ENCODE results near the gene BLOC1S4. TPM values are rescaled to one million over a fixed set of nuclear protein-coding genes. Genes with fewer than 3 reads are reported as not detected.
A peak's percentile ranks its signal among the peaks of the same experiment; 100 is the strongest.

The BLOC1S4 gene
- total RNA-seq, 1 donor from 2014 or later = 14.6 TPM

DNA sequence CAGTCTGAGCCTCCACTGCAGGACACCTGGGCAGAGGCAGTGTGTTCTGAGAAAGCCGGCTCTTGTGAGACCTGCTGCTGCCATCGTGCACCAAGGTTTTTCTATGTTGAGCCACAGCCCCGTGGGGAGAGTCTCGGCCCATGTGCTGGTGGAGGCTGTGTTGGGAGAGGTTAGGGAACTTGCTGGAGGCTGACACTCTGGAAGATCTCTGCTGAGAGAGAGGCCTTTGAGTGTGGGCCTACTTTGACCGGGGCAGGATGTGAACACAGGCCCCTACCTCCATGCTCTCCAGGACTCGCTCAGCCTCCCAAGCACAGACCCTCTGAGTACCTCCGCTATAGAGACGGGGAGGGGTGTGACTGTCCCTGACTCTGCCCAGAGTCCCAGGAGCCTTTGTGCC, 23.6 kb upstream of the BLOC1S4 start:
- DNase-seq (ENCODE audit: low spot score) = no peak

DNA sequence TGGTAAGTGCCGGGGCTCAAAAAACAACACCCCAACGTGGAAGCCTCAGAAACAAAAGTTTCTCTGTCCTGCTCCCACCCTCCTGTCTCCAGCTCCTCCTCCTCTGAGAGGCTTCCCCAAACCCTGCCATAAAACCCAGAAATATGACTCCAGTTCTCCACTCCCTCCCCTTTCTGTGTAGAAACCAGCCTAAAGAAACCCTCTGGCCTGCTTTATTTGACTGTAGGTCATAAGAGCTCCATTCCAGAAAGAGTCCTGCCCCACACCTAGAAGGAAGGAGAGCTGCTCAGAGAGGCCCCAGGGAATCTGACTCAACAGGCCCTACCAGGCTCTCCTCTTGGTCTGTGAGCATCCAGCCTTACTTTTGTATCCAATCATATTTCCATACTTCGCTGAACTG, 23.2 kb upstream of the BLOC1S4 start:
- DNase-seq (ENCODE audit: low spot score) = peak; percentile 70

DNA sequence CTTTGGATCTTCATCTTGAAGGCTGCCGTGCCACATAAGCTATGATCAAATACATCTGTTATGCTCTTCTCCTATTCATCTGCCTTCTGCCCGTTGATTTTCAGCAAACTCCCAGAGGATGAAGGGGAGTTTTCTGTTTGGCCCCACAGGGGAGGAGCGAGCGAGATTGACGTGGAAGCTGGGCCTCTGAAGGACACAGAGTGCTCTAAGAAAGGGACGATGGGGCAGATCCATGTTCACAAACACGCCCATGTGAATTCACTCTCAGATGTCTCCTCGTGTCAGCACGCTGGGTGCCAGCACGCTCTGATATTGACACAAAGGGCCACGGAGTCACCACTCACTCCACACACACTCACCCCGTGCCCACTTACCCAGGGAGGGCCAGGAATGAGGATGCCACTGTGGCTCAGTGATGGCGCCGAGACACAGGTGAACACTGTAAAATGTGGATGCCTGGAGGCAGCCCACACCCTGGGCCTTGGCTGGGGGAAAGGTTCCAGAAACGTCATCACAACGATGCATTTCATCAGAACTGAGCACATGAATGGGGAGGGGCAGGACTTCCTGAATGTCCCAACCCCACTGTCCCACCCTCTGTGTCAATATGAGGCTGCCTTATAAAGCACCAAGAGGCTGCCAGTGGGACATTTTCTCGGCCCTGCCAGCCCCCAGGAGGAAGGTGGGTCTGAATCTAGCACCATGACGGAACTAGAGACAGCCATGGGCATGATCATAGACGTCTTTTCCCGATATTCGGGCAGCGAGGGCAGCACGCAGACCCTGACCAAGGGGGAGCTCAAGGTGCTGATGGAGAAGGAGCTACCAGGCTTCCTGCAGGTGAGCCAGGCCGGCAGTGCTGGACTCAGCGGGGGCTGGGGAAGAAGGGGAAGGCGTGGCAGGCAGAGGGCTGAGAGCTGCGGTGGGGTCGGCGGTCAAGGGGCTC, 22.5 kb upstream of the BLOC1S4 start, which contains the start of gene S100P:
S100P (plus strand) TSS at position 648 of the 946 bp plus-strand sequence; CDS start at position 703, 55 bp downstream.
- peak; percentile 90 for DNase-seq (ENCODE audit: low spot score)

DNA sequence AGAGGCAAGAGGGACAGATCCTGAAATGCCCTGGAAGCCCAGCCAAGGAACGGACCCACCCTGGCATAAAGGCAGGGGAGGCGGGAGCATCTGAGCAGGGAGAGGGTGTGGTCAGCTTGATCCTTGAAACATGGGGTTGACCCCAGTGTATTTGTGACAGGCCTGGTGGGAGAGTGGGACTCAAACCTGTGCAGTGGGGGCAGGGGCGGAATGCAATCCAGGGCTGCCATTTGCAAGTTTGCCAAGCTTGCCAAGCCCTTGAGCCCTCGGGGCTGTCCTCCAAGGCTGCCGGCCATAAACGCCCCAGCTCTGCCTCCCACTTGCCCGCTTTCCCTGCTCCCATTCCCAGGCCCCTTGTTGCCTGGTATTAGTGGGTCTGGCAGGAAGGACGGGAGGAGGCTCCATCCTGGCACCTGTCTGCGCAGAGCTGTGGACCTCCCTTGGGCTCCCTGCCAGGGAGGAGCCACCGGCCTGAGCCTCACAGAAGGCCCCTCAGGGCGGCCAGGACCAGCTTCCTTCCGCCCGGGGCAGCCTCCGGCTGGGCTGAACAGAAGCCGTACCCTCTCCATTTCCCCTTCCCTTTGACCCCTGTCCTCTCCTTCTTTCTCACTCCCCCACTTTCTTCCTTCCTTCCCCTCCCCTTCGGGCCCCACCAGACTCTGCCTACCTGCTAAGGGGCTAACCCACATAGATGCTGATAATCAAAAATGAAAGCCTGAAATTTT, 21.6 kb upstream of the BLOC1S4 start:
- no peak for DNase-seq (ENCODE audit: low spot score)

DNA sequence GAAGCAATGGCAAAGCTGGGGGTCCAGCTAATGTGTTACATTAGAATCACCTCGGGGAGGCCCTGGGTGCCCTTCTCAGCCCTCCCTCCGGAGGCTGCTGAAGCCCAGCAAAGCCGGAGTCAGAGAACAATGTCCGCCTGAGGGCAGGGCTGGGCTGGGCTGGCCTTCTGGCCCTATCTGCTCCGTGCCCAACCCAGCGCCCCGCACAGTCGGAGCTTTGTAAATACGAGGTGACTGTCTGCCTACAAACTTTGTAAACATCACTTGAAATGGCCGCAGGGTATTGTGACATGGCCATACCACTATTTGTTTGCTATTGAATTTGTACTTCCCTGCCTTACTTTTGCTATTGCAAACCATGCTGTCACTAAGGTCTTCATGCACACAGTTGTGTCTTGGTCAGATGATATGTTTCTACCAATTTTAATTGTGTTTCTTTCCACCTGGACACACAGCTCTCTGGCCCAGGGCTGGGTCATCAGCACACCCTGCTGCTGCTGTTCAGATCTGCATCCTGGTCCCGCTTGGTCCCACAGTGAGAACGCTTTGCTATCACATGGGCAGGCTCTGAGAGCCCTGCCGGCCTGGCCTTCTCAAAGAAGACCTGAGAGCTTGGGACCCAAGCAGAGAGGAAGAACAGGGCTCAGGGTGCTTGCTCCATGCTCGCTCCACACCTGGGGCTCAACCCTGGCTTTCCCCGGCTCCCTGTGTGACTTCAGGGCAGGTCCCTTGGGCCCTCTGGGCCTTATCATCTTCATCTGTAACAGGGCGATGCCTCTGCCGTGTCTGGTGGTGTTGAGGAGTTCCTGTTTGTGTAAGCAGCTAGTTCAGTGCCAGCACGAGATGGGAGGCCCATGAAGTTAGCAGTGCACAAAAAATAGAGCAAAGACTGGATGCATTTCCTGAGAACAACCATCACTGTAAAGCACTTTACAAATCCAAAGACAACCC, 20.0 kb upstream of the BLOC1S4 start:
- DNase-seq (ENCODE audit: low spot score) = peak; percentile 80

DNA sequence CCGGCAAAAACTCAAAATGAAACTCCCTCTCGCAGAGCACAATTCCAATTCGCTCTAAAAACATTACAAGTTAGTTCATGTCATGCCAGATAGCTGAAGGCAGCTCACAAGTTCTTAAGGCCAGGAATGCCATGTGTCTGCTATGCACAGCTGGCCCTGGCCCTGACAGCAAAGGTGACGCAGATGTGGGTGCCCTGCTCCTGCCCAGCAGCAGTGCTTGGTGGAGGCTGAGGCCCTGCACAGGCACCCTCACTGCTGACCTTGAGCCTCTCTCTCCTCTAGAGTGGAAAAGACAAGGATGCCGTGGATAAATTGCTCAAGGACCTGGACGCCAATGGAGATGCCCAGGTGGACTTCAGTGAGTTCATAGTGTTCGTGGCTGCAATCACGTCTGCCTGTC, 19.4 kb upstream of the BLOC1S4 start:
- no peak for DNase-seq (ENCODE audit: low spot score)

DNA sequence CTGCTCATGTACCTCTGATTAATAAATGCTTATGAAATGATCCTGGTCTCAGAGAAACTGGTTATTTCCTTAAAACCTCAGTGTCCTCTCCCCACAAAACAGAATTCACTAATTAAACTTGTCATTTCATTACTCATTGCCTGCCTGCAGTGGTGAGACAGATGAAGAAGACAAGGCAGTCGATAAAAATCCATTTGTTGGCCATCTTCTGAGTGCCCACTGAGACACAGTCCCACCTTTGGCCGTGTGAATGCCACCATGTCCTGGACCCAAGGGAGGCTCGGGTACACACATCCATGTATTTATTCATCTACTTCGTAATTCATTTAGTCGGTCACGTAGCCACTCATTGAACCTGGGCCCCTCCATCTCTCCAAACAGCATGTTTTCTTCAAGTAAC, 18.8 kb upstream of the BLOC1S4 start:
- DNase-seq (ENCODE audit: low spot score) = no peak

DNA sequence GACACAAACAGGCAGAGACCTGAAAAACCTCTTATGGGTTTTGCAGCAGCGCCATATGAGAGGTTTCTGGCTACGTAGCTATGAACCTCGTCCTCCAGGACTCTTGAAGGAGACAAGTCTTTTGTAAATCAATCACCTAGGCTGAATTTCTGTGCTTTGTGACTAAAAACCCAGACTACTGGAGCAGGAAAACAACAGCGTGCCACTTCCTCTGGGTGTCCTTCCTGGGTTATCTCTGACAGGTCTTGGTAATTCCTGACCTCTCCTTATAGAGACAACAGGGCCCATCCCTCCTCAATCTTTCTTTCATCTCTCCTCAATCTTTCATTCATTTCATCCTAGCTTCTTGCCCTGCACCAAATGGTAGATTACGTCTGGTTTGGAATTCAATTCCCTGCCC, 16.6 kb upstream of the BLOC1S4 start:
- DNase-seq (ENCODE audit: low spot score) = no peak

DNA sequence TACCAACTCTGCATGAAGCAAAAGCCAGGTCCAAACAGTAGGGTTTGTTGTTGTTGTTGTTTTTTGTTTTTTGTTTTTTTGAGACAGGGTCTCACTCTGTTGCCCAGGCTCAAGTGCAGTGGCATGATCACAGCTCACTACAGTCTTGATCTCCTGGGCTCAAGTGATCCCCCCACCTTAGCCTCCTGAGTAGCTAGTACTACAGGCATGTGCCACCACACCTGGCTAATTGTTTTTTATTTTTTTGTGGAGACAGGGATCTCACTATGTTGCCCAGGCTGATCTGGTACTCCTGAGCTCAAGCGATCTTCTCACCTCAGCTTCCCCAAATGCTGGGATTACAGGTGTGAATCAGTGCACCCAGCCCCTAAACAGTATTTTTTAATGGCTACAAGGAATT, 16.1 kb upstream of the BLOC1S4 start:
- no peak for DNase-seq (ENCODE audit: low spot score)

DNA sequence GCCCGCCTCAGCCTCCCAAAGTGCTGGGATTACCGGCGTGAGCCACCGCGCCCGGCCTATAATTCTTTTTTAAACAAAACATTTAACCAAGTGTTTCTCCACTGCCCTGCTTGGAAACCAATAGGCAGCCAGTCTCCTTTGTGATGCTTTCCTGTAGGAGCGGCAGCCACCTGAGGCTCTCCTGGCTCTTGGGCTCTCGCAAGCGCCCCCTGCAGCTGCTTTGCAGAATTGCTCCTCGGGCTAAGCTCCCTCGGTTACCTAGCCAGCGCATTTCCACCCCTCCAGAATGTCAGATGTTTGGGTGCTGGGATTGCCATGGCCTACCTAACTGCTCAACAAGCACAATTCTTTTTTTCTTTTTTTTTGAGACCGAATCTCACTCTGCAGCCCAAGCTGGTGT, 14.6 kb upstream of the BLOC1S4 start:
- no peak for DNase-seq (ENCODE audit: low spot score)

DNA sequence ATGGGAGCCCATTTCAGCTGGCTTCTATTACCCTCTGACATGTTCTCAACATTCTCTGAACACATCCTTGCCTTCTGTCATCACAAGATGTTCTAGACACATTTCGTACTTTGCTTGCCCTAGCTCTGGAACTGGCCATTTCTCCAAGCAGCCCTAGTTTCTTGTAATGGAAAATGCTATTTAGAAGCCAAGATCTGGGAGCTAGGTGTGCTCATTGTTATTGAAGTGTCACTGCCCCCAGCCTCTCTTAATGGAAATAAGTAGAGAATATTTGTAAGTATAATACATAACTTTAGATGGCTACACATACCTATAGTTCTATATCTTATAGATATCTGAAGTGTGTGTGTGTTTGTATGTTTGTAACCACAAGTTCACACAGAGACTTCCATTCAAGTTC, 13.2 kb upstream of the BLOC1S4 start:
- no peak for DNase-seq (ENCODE audit: low spot score)

DNA sequence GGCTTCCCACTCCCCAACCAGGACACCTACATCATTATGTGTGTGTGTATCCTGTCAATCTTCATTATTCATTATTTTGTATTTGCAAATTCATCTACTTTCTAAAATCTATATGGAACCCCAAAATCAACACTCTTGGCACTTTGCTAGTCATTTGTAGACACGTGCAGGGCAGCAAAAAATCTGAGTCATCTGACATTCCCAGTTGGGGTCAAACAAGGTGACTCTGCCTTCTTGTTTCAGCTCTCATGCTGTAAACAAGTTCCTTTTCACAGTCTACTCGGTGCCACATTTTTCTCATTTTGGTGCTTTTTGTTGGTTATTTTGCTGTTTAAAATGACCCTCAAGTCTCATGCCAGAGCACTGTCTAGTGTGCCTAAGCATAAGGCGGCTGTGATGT, 12.2 kb upstream of the BLOC1S4 start:
- no peak for DNase-seq (ENCODE audit: low spot score)

DNA sequence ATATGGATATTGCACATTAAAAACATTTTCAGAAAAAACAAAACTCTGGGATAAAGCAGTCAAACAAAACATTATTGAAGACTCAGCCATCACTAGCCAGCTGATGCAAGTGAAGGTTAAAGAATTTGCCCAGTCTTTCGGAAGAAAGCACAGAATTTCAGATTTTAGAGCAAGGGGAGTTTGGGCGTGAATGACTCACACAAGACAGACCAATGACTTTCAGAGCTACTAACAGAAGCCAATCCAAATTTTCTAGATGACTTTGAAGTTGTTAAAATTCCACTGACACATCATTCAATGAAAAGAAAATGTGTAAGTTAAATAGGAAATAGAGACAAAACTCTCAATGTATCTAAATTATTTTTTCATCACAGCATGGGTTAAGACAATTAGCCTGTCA, 10.3 kb upstream of the BLOC1S4 start:
- DNase-seq (ENCODE audit: low spot score) = no peak

DNA sequence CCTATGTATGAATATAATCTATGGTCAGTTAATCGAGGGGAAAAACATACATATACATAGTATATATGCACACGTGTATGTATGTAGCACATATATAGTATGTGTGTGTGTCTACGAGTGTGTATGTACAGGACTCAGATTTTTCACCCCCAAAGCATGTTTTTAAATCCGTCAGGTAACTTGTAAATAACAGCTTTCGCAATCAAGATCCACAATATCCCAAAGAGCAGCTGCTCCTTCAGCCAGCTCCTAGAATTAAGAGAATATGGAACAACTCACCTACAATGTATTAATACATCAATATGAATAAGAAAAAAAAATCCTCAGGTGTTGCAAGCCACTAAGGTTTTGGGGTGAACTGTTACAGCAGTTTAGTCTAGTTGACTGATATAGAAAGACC, 9.8 kb upstream of the BLOC1S4 start:
- DNase-seq (ENCODE audit: low spot score) = no peak

DNA sequence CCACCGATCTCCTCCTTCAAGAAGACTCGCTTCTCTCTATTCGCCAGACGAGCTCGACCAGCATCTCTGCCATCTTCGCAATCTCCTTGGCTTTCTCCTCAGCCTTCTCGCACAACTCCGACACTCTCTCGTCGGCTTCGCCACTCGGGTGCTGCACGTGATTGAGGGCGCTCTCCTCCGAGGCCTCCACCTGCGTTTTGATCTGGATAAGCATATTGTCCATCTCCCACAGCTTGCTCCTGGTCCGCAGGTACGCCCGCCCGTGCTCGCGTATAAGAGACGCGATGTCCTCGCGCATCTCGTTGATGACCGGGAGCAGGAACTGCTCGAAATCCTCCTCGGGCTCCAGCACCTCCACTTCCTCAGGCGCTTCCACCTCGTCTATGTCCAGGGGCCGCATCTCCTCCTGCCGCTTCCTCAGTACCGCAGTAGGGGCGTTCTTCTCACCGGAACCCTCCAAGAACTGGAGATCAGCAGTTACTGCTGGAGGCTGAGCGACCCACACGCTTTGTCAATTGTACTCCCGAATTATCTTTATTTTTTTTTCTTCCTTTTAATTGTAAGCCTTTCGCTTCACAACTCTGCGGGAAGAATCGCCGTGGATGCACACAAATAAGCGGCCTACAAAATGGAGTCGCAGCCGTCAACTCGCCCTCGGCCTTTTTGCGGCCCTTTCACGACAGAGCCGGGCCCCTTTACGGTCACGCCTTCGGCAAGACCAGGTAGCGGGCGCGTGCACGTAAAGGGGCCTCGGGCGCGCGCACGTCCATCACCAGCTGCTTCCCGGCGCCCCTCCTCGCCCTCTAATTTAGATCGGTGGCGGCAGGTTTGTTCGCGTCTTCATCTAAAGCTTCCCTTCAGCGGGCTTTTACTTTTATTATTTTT, 6.5 kb upstream of the BLOC1S4 start, which contains the start of gene MRFAP1L1:
MRFAP1L1 (minus strand) TSS at position 636 of the 885 bp plus-strand sequence; CDS start at position 400, 236 bp downstream.
- peak; percentile 96 for DNase-seq (ENCODE audit: low spot score)

DNA sequence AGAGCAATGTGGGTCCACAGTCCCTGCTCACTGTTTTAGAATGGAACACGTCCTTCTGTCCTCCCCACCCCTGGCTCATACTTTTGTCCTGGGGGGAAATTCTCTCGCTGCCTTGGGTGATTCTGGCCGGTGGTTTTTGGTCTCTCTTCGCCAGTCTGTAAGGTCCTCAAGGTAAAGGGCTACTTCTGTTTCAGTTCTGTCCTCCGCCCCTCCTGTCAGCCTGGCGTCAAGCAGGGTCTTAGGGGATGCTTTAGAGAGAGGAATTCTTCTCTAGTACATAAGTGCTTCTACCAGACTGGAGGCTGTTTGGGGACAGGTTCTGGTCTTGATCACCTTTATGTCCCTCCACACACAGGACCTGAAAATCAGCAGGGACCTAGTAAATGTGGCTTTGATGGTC, 5.7 kb upstream of the BLOC1S4 start:
- no peak for DNase-seq (ENCODE audit: low spot score)

DNA sequence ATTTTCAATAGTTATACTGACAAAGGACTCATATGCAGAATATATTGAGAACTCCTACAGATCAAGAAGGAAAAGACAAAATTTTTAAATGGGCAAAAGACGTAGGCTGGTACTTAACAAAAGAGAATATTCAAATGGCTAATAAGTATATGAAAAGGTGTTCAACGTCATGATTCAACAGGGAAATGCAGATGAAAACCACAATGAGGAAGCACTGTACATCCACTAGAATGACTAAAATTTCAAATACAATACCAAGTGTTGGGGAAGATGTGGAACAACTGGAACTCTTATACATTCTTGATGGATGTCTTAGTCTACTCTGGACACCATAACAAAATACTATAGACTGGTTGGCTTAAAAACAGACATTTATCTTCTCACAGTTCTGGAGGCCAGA, 5.0 kb upstream of the BLOC1S4 start:
- no peak for DNase-seq (ENCODE audit: low spot score)

DNA sequence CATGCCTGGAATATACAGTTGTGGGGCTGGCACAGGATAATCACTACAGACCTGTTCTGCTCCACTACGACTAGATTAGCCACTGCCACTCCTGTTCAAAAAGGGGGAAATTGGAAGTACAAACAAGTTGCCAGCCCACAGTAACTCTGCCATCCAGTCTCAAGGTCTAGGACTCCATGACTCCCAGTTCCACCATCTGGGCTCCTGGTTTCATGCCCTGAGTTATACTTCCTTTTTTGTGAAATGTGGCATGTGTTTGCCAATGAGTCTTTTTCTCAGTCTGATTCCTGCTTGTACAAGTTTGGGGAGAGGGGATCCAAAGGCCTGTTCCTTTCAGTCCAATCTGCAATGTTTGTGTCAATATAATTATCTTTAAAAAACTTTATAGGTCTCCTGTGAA, 1.0 kb upstream of the BLOC1S4 start:
- DNase-seq (ENCODE audit: low spot score) = no peak

DNA sequence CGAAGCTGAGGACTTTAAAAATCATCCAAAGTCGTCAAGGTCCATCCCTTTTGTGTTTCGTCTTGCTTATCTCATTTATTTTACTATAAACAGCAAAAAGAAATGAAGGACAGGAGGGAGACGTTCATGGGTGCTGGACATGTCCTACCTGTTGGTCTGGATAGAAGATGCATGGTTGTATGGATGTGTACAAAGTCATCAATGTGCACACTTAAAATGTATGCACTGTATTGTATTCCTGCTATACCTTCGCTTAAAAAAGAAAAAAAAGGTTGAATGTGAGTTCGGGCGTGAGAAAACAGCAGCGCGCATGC, 313 bp upstream of the BLOC1S4 start:
- no peak for DNase-seq (ENCODE audit: low spot score)

DNA sequence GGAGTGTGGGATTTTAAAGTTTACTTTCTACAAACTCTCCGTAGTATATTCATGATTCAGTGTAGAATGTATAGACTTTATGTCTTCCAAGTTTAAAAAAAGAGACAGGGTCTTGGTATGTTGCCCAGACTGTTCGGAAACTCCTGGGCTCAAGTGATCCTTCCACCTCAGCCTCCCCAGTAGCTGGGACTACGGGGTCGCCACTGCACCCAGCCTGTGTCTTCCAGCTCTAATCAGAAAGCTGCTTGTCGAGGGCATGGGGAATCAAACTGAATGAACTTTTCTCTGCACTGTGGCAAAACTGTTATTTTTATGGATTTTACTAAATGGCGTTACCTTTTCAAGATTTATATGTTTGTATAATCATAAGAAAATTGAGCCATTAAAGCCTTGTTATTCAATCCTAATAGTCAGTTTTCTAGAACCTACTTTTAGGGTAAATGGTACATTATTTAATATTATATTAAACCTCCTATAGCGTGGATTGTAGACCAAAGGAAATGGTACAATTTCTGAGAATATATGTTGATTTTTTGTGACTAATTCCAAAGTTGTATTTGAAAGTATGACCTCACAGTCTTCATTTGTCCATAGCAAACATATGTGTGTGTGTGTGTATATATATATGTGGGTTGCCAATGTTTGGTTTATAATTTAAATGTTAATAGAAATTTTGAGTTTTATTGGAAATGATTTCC, 1.1 kb downstream of the BLOC1S4 start:
- DNase-seq (ENCODE audit: low spot score) = no peak

Data from ureter (tissue), 1 donor.